GM18519 (cell line): Measurements from ENCODE around the gene TNS1.

Experiments
- ATAC-seq: cut with Tn5 transposase; IDR thresholded peaks from one replicate; pipeline ENCODE4 v1.9.1; 2021; ENCODE audit warnings: mild to moderate bottlenecking, moderate library complexity; ENCODE audit not compliant: unreplicated experiment, low FRiP score

Gene TNS1

GRCh38 chr2:217919204-217919603 is 83.6 kb downstream of the TNS1 start:
- ATAC-seq, result no peak

- ATAC-seq, result no peak
Observed at GRCh38 chr2:217918308-217919024, 84.3 kb downstream of the TNS1 start.

GRCh38 chr2:217916504-217917254 is 86.1 kb downstream of the TNS1 start:
- ATAC-seq, result no peak

- ATAC-seq, result no peak
Observed at GRCh38 chr2:217915706-217916105, 87.1 kb downstream of the TNS1 start.

- ATAC-seq, result no peak
Observed at GRCh38 chr2:217914878-217915277, 87.9 kb downstream of the TNS1 start.

GRCh38 chr2:217914078-217914477 is 88.7 kb downstream of the TNS1 start:
- ATAC-seq, result no peak

GRCh38 chr2:217913436-217913835 is 89.4 kb downstream of the TNS1 start:
- no peak for ATAC-seq

GRCh38 chr2:217912098-217913024 is 90.4 kb downstream of the TNS1 start:
- no peak for ATAC-seq

GRCh38 chr2:217911283-217912097 is 91.3 kb downstream of the TNS1 start:
- no peak for ATAC-seq

- no peak for ATAC-seq
Observed at GRCh38 chr2:217910875-217911212, 92.0 kb downstream of the TNS1 start.

- no peak for ATAC-seq
Observed at GRCh38 chr2:217909156-217909820, 93.5 kb downstream of the TNS1 start.

GRCh38 chr2:217908544-217908943 is 94.3 kb downstream of the TNS1 start:
- ATAC-seq, result no peak

- ATAC-seq, result no peak
Observed at GRCh38 chr2:217907266-217907665, 95.5 kb downstream of the TNS1 start.

GRCh38 chr2:217906798-217907197 is 96.0 kb downstream of the TNS1 start:
- no peak for ATAC-seq

GRCh38 chr2:217905896-217906295 is 96.9 kb downstream of the TNS1 start:
- ATAC-seq, result no peak

- ATAC-seq, result no peak
Observed at GRCh38 chr2:217905395-217905794, 97.4 kb downstream of the TNS1 start.

- no peak for ATAC-seq
Observed at GRCh38 chr2:217904614-217904965, 98.2 kb downstream of the TNS1 start.

GRCh38 chr2:217903859-217904613 is 98.8 kb downstream of the TNS1 start:
- no peak for ATAC-seq
